ENCODE data around the gene MAFF. TPM values are rescaled to one million over a fixed set of nuclear protein-coding genes. Genes with fewer than 3 reads are reported as not detected.

MAFF gene
- total RNA-seq, 2 donors from 2014 or later, result 4.7 to 5.5 TPM

DNA sequence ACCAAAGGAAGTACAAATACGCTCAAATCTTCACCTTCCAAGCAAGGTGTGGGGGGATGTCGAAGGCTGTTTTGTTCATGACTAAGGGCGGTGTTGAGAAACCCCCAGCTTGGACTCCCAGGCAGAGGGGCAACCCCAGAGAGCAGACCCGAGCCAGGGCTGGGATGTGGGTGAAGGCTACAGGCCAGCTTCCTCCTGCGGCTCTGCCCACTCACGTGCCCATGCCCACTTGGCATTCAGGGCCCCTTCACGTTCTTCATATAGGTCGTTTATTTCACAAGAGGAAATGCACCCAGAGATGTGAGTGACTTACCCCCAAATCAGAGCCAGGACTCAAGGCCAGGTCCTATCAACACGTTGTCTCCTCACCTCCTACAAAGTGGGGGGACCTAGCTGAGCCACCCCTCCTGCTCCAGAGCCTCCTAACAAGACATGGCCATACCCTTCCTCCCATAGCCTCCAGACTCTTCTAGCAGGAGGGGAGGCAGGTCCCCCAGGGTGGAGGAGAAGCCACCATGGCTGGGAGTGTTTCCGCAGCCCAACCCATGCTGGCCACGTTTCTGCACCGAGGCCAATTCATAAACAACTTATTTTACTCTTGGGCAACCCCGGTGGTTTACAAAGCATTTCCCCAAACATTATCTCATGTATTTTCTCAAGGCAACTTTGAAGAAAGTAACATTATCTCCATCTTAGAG lies 49.0 kb downstream of the MAFF start:
- no peaks in the 10 kb centered on the region for H3K4me1 Mint-ChIP-seq
- Histone ChIP-seq H3K36me3 (ENCODE audit: control insufficient read depth, insufficient read depth, low read length) (peaks cover 13% of the 10 kb centered on the region), H3K27ac (ENCODE audit: low read depth, low read length) (no peak overlapping the region), H3K27me3 (ENCODE audit: control insufficient read depth, insufficient read depth, low read length, poor library complexity, severe bottlenecking) (no peaks in the 10 kb centered on the region), H3K4me3 (ENCODE audit: low read length) (no peak overlapping the region), H3K9me3 (ENCODE audit: control insufficient read depth, low read length) (no peaks in the 10 kb centered on the region), H3K4me1 (ENCODE audit: control insufficient read depth, insufficient read depth, low read length) (no peaks in the 10 kb centered on the region), H3K9ac (ENCODE audit: extremely low read depth, low read length, poor library complexity, severe bottlenecking) (no peak overlapping the region)
- H3K9me3 Mint-ChIP-seq, result peaks cover 2% of the 10 kb centered on the region
- H3K36me3 Mint-ChIP-seq (ENCODE audit: low read depth), result peaks cover 38% of the 10 kb centered on the region
- WGBS, 2 experiments (ENCODE audit: insufficient coverage in 1 of 2, insufficient read length in 1 of 2), result 94 to 97% methylated on average over 9 to 13 of the region's 13 CpGs
- no peak overlapping the region for H3K27ac Mint-ChIP-seq
- TF ChIP-seq, protein P1, sequence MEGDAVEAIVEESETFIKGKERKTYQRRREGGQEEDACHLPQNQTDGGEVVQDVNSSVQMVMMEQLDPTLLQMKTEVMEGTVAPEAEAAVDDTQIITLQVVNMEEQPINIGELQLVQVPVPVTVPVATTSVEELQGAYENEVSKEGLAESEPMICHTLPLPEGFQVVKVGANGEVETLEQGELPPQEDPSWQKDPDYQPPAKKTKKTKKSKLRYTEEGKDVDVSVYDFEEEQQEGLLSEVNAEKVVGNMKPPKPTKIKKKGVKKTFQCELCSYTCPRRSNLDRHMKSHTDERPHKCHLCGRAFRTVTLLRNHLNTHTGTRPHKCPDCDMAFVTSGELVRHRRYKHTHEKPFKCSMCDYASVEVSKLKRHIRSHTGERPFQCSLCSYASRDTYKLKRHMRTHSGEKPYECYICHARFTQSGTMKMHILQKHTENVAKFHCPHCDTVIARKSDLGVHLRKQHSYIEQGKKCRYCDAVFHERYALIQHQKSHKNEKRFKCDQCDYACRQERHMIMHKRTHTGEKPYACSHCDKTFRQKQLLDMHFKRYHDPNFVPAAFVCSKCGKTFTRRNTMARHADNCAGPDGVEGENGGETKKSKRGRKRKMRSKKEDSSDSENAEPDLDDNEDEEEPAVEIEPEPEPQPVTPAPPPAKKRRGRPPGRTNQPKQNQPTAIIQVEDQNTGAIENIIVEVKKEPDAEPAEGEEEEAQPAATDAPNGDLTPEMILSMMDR (conservative IDR thresholded peaks at IDR 0.05), result no peak
- H3K27me3 Mint-ChIP-seq (ENCODE audit: insufficient read depth), result no peaks in the 10 kb centered on the region
- no peak overlapping the region for H3K4me3 Mint-ChIP-seq
- DNase-seq, result no peak

DNA sequence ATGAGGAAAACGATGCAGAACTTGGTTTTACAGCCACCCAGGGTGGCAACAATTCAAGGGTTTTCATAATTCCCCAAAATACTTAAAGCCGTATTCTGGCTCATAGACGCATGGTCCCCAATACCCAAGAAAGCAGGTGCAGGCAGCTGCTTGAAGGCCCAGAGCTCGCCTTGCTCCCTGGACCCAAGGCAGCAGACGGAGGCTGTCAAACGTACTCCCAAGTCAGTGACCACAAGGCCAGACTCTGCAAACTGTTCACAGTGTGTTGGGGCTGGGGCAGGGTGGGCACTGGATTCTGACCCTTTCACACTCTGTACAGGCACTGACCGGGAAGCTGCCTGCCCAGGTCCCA lies 49.5 kb downstream of the MAFF start:
- Histone ChIP-seq H3K9me3 (ENCODE audit: control insufficient read depth, low read length) (no peaks in the 10 kb centered on the region), H3K27ac (ENCODE audit: low read depth, low read length) (no peak overlapping the region), H3K4me3 (ENCODE audit: low read length) (no peak overlapping the region), H3K4me1 (ENCODE audit: control insufficient read depth, insufficient read depth, low read length) (no peaks in the 10 kb centered on the region), H3K36me3 (ENCODE audit: control insufficient read depth, insufficient read depth, low read length) (peaks cover 12% of the 10 kb centered on the region), H3K27me3 (ENCODE audit: control insufficient read depth, insufficient read depth, low read length, poor library complexity, severe bottlenecking) (no peaks in the 10 kb centered on the region), H3K9ac (ENCODE audit: extremely low read depth, low read length, poor library complexity, severe bottlenecking) (no peak overlapping the region)
- H3K9me3 Mint-ChIP-seq, result peaks cover 2% of the 10 kb centered on the region
- TF ChIP-seq, protein P1 (conservative IDR thresholded peaks at IDR 0.05), result no peak
- no peak for DNase-seq
- 95 to 96% methylated on average over 7 of the region's 7 CpGs for WGBS, 2 experiments (ENCODE audit: insufficient coverage in 1 of 2, insufficient read length in 1 of 2)
- no peaks in the 10 kb centered on the region for H3K27me3 Mint-ChIP-seq (ENCODE audit: insufficient read depth)
- no peaks in the 10 kb centered on the region for H3K4me1 Mint-ChIP-seq
- H3K4me3 Mint-ChIP-seq, result no peak overlapping the region
- H3K27ac Mint-ChIP-seq, result no peak overlapping the region
- peaks cover 38% of the 10 kb centered on the region for H3K36me3 Mint-ChIP-seq (ENCODE audit: low read depth)

DNA sequence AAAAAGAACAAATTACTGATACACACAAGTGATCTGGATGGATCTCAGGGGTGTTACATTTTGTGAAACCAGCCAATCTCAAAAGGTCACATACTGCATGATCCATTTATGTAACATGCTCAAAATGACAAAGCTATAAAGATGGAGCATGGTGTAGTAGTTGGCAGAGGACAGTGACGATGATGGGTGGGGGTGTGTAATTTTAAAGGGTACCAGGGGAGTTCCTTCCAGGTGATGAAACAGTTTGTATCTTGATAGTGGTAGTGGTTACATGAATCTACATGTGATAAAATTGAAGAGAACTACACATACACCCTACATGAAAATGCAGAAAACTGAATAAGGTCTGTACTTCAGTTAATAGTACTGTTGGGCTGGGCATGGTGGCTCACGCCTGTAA lies 53.9 kb downstream of the MAFF start:
- WGBS, 2 experiments (ENCODE audit: insufficient coverage in 1 of 2, insufficient read length in 1 of 2), result 80 to 94% methylated on average over 1 to 2 of the region's 2 CpGs

More for the DNA sequence above, 53.9 kb downstream of the MAFF start:
- Histone ChIP-seq H3K9me3 (ENCODE audit: control insufficient read depth, low read length) (no peaks in the 10 kb centered on the region), H3K36me3 (ENCODE audit: control insufficient read depth, insufficient read depth, low read length) (no peaks in the 10 kb centered on the region), H3K4me1 (ENCODE audit: control insufficient read depth, insufficient read depth, low read length) (peaks cover 3% of the 10 kb centered on the region), H3K27me3 (ENCODE audit: control insufficient read depth, insufficient read depth, low read length, poor library complexity, severe bottlenecking) (no peaks in the 10 kb centered on the region), H3K4me3 (ENCODE audit: low read length) (no peak overlapping the region), H3K9ac (ENCODE audit: extremely low read depth, low read length, poor library complexity, severe bottlenecking) (no peak overlapping the region), H3K27ac (ENCODE audit: low read depth, low read length) (no peak overlapping the region)
- no peak for DNase-seq
- Mint-ChIP-seq H3K27me3 (ENCODE audit: insufficient read depth) (no peaks in the 10 kb centered on the region), H3K36me3 (ENCODE audit: low read depth) (peaks cover 3% of the 10 kb centered on the region), H3K4me3 (no peak overlapping the region), H3K27ac (no peak overlapping the region), H3K9me3 (no peaks in the 10 kb centered on the region), H3K4me1 (peaks cover 9% of the 10 kb centered on the region)
- TF ChIP-seq, protein P1 (conservative IDR thresholded peaks at IDR 0.05), result no peak

Measured in endodermal cell (in vitro differentiated cells).